Fibroblast of villous mesenchyme (primary cell): ENCODE results near the gene CNTRL. TPM values are rescaled to one million over a fixed set of nuclear protein-coding genes. Genes with fewer than 3 reads are reported as not detected.

Experiments used
- DNase-seq: peaks from one replicate; pipeline ENCODE4 v3.0.0-alpha.2; 2010; ENCODE audit warnings: low read depth
- H3K4me3 ChIP-seq: 2 replicates; pipeline ENCODE4 v1.5.1; 2011; ENCODE audit warnings: low read depth, mild to moderate bottlenecking, low read length
- total RNA-seq: library from RNA; depleted of rRNA; stranded (reverse); fragments of >200 nt; gene quantifications from 2 replicates; pipeline ENCODE4 v1.2.3, GENCODE V29; 2012
- TF ChIP-seq, protein P1 (sequence below): IDR thresholded peaks from 2 replicates; pipeline ENCODE4 v1.5.1; 2012; ENCODE audit warnings: low read depth, mild to moderate bottlenecking, low read length; ENCODE audit not compliant: insufficient read depth

CNTRL gene
- total RNA-seq, 1 donor: 6.5 TPM

DNA sequence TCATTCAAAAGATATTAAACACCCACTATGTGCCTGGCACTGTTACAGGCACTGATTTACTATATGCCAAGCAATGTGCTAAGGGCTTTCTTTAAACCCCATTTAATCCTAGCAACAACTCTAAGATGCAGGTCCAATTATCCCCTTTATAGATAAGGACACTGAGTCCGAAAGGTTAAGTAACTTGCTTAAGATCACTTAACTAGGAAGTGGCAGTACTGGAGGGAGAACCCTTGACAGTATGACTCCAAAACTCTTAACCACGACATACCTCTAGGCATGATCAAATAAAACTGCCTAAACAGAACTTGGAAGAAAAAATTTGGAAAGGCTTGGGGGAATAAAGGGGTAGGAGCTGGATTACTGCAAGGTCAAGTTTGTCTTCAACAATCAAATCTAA is 125.2 kb downstream of the CNTRL start:
- peak overlapping the region; percentile 70 for H3K4me3 ChIP-seq
- no peak for DNase-seq

DNA sequence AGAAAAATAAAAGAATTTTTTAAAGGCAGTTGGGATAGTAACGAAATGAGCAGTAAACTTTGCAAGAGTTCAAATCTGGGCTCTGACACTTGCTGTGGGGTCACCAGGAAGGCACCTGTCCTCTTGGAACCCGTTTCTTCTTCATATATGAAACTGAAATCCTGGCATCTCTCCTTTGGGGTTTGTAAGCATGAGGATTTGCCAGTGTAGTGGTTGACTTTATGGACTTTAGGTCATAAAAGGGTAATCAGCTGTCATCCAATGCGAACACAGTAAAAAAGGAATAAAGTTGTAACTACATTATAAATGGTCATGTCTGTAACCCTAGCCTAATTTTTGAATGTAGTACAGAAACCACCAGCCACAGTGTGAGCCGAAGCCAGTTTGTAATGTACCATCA is 125.6 kb downstream of the CNTRL start:
- H3K4me3 ChIP-seq: peak overlapping the region; percentile 70

More for the DNA sequence above, 125.2 kb downstream of the CNTRL start:
- TF ChIP-seq, protein P1, sequence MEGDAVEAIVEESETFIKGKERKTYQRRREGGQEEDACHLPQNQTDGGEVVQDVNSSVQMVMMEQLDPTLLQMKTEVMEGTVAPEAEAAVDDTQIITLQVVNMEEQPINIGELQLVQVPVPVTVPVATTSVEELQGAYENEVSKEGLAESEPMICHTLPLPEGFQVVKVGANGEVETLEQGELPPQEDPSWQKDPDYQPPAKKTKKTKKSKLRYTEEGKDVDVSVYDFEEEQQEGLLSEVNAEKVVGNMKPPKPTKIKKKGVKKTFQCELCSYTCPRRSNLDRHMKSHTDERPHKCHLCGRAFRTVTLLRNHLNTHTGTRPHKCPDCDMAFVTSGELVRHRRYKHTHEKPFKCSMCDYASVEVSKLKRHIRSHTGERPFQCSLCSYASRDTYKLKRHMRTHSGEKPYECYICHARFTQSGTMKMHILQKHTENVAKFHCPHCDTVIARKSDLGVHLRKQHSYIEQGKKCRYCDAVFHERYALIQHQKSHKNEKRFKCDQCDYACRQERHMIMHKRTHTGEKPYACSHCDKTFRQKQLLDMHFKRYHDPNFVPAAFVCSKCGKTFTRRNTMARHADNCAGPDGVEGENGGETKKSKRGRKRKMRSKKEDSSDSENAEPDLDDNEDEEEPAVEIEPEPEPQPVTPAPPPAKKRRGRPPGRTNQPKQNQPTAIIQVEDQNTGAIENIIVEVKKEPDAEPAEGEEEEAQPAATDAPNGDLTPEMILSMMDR: no peak

DNA sequence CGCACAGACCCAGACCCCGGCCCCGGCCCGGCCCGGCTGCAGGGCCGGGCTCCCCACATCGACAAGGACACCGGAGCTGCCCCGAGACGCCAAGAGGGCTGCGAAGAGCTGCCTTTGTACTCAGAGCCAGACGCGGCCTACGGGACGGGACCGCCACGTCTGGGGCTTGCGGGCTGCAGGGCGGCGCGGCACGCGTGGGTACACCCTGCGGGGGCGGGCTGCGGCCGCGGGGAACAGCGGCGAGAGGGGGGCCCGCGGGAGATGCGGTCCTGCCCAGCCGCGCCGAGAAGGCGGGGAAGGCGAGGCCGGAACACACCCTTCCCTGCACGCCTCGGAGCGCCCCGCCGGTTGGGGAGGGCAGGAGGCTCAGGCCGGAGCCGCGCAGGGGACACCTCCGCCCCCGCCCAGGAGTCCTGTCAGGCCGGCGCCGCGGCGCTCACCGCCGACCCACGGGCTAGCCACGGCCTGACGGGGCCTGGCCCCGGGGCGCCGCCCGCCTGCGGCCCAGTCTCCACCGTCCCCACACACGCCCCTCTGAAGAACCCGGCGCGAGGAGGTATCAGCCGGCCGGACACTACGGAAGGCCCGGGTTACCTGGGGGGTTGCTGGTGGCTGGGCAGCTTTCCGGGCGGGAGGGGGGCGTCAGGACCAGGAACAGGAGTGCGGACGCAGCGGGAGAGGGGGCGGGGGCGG is 126.4 kb downstream of the CNTRL start:
- no peak for DNase-seq
- H3K4me3 ChIP-seq: peak overlapping the region; percentile 70
- TF ChIP-seq, protein P1: no peak

More for the DNA sequence above, 125.6 kb downstream of the CNTRL start:
- no peak for DNase-seq
- TF ChIP-seq, protein P1: no peak

DNA sequence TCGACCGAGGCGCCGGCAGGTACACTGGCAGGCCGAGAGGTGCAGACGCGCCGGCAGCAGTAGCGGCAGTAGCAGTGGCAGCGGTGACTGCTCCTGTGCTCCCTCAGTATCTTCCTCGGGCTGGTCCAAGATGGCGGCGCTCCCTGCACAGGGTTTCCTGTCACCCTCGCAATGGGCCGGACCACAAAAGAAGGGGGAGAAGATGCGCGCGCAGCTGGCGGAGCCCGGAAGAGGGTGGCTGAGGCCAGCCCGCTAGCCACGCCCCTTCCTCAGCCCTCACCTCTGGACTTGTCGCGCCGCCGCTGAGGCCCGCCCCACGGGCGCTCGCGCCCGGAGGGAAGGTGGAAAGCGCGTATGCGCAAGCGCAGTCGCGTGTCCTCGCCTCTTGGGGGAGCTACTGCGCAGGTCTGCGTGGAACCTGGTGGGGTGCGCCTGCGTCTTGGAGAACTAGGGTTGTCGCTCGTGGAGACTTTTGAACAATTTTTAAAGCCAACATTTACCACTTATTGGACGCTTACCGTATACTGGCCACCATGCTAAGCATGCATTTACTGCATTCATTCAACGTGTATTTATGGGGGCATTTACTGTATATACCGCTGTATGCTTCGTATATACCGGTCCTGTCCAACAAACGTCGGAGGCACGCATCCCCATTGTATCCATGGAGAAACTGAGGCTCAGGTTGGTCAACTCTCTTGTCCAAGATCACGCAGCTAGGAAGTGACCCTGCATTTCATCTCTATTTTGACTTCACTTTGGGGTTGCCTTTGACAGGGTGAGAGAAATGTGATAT is 127.2 kb downstream of the CNTRL start, which contains the start of gene RAB14:
Gene RAB14, minus strand, starts transcription at position 132 of the 796 bp plus-strand sequence. CDS start 8,457 bp downstream, outside the sequence.
- peak; percentile 98 for DNase-seq
- TF ChIP-seq, protein P1: peak; percentile 41
- H3K4me3 ChIP-seq: peak within 1 kb of the TSS; percentile 70

DNA sequence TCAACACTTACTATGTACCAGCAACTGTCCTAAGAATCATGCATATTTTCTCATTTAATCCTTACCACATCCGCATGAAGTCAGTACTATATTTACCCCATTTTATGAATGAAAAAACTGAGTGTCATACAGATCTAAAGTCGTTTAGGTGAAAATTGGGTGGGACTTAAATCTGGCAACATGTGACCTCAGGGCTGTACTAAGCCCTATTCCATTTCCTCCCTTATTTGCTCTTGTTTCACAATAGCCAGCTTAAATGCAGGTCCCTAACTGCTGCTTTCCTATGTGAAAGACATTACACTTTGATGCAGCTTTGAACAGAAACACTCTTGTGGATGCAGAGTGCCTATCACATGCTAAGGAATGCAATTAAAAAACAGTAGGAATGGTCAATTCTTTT is 129.4 kb downstream of the CNTRL start:
- no peak for DNase-seq
- H3K4me3 ChIP-seq: no peak overlapping the region

DNA sequence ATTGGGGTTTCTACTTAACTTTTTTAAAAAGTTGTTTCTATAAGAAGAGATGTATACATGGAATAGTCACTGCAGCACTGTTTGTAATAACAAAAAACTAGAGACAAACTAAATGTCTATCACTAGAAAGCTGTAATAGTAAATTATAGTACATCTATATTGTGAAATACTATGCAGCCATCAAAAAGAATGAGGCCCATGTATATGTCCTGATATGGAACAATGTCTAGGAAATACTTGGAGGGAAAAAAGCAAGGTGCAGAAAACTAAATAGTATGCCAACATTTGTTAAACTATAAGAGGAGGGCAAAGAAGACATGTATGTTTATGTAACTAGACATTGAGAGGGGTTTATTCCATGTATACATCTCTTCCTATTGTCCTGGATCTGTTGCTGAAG is 129.9 kb downstream of the CNTRL start:
- H3K4me3 ChIP-seq: no peak overlapping the region
- no peak for DNase-seq
- TF ChIP-seq, protein P1: no peak

More for the DNA sequence above, 129.4 kb downstream of the CNTRL start:
- TF ChIP-seq, protein P1: no peak
